Measurements from ENCODE around the gene GDI2. TPM values are rescaled to one million over a fixed set of nuclear protein-coding genes. Genes with fewer than 3 reads are reported as not detected.

Gene GDI2
- total RNA-seq, 1 experiment from 2014 or later: 144 TPM

DNA sequence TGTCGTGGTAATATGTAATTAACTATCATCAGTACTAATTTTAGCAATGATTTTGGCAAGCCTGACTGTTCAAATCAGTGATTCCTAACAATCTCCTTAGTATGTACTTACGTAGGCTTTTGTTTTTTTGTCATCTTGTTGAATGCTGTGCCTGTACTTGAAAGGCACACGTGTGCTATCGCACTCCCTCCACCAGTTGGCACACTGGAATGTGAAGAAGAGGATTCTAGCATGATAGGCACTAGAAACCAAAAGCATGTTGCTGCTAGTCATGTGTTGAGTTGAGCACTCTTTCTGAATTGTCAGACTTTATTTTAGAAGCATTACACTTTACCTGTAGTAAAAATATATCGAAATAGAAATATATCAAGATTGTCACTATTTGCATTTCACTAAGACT, 69.5 kb downstream of the GDI2 start:
- no TSS peak for BruUV-seq (replicated peaks)
- H3K36me3 ChIP-seq (ENCODE audit: control insufficient read depth in 1 of 2, insufficient read depth in 2 of 2, low read length in 2 of 2): peaks cover 25 to 30% of the 10 kb centered on the region in 2 experiments; a peak in 3 of 4 replicates
- POLR2A ChIA-PET: no interaction called here
- no peak for DNase-seq (ENCODE audit: low read depth, low spot score)
- no peak for ATAC-seq
- TF ChIP-seq SRF (IDR thresholded peaks at IDR 0.05; ENCODE audit: low read depth) (no peak), EZH2phosphoT487 (IDR thresholded peaks at IDR 0.05; ENCODE audit: borderline replicate concordance) (no peak), RAD21 (IDR thresholded peaks at IDR 0.05; ENCODE audit: low read depth) (no peak), ZFX (IDR thresholded peaks at IDR 0.05) (no peak)
- TF ChIP-seq, protein P1, sequence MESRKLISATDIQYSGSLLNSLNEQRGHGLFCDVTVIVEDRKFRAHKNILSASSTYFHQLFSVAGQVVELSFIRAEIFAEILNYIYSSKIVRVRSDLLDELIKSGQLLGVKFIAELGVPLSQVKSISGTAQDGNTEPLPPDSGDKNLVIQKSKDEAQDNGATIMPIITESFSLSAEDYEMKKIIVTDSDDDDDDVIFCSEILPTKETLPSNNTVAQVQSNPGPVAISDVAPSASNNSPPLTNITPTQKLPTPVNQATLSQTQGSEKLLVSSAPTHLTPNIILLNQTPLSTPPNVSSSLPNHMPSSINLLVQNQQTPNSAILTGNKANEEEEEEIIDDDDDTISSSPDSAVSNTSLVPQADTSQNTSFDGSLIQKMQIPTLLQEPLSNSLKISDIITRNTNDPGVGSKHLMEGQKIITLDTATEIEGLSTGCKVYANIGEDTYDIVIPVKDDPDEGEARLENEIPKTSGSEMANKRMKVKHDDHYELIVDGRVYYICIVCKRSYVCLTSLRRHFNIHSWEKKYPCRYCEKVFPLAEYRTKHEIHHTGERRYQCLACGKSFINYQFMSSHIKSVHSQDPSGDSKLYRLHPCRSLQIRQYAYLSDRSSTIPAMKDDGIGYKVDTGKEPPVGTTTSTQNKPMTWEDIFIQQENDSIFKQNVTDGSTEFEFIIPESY (IDR thresholded peaks at IDR 0.05; ENCODE audit: extremely low read depth, insufficient replicate concordance, low read length): no peak
- H2AFZ ChIP-seq (ENCODE audit: low read depth, low read length, poor library complexity, severe bottlenecking): no peak overlapping the region
- RAD21 ChIA-PET (ENCODE audit: low non-redundant PET in 1 of 2, low total read pairs in 2 of 2, uncharacterized antibody in 2 of 2, unreplicated experiment in 2 of 2): no interaction called here
- no peak overlapping the region for H3K4me2 ChIP-seq (ENCODE audit: low read length)
- H3K9me2 ChIP-seq (ENCODE audit: insufficient read depth): no peaks in the 10 kb centered on the region
- H3K79me2 ChIP-seq (ENCODE audit: insufficient read depth, low read length): no peaks in the 10 kb centered on the region; the same call in none of the 2 replicates
- 0 out of 2 replicates have a peak, but pooled peaks cover 3% of the 10 kb centered on the region for H4K20me1 ChIP-seq (ENCODE audit: insufficient read depth)
- no peak overlapping the region for H3K27ac ChIP-seq (ENCODE audit: low read depth, low read length)
- no peak overlapping the region for H3K9ac ChIP-seq (ENCODE audit: low read length)
- no peaks in the 10 kb centered on the region for H3K9me3 ChIP-seq (ENCODE audit: control insufficient read depth in 1 of 2, insufficient read depth in 1 of 2, low read depth in 1 of 2, low read length in 2 of 2)
- intact Hi-C loops (cut with micrococcal nuclease): no loop called here
- H3K27me3 ChIP-seq (ENCODE audit: insufficient read depth, low read length): no peaks in the 10 kb centered on the region
- CTCF ChIA-PET: no interaction called here
- H3K4me3 ChIP-seq (replicated peaks in 1 of 2; ENCODE audit: low read depth in 1 of 2, low read length in 2 of 2): no peak overlapping the region
- H3K4me1 ChIP-seq (ENCODE audit: control insufficient read depth in 1 of 2, insufficient read depth in 2 of 2, low read length in 2 of 2): no peaks in the 10 kb centered on the region

DNA sequence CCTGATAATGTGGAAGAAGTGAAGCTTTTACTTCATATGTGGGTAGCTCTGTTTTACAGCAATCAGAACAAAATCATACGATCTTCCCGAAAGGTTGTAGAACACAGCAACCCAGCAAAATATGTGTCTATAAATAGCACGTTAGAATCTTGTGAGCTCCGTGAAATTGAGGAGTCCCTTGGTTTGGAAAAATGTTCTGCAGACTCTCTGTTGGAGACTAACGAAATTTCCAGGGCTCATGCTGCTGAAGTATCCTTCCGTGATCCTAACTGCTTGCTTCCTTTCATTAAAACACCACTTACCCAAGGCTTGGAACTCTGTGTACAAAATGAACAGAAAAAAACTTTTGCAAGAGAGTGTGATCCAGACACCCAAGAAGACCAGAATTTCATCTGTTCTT, 71.1 kb downstream of the GDI2 start:
- TF ChIP-seq TCF7L2 (IDR thresholded peaks at IDR 0.05; ENCODE audit: borderline replicate concordance, extremely low read depth, insufficient read depth, insufficient read length): no peak
- TF ChIP-seq CEBPB (IDR thresholded peaks at IDR 0.05; ENCODE audit: low read depth): no peak
- TF ChIP-seq POLR2AphosphoS5 (IDR thresholded peaks at IDR 0.05; ENCODE audit: low read depth, low read length): no peak
- TF ChIP-seq EZH2phosphoT487 (IDR thresholded peaks at IDR 0.05; ENCODE audit: borderline replicate concordance): no peak
- TF ChIP-seq, protein P1 (IDR thresholded peaks at IDR 0.05; ENCODE audit: extremely low read depth, insufficient replicate concordance, low read length): no peak
- no peak for TF ChIP-seq CBX3 (IDR thresholded peaks at IDR 0.05; ENCODE audit: low read depth)
- TF ChIP-seq CTCF (IDR thresholded peaks at IDR 0.05 in 2 of 3, conservative IDR thresholded peaks at IDR 0.05 in 1 of 3; ENCODE audit: borderline replicate concordance in 1 of 3, insufficient read depth in 1 of 3, low read depth in 2 of 3, low read length in 2 of 3): no peak
- no peak for TF ChIP-seq EZH2 (IDR thresholded peaks at IDR 0.05)
- no peak for TF ChIP-seq JUND (IDR thresholded peaks at IDR 0.05)
- no peak for TF ChIP-seq SRF (IDR thresholded peaks at IDR 0.05; ENCODE audit: low read depth)
- TF ChIP-seq POLR2A (IDR thresholded peaks at IDR 0.05; ENCODE audit: borderline replicate concordance, extremely low read depth, insufficient read depth, insufficient read length): no peak
- no peak for TF ChIP-seq ELF1 (IDR thresholded peaks at IDR 0.05; ENCODE audit: borderline replicate concordance, low read depth)
- no peaks in the 10 kb centered on the region for H3K27me3 ChIP-seq (ENCODE audit: insufficient read depth, low read length)
- no peak for ATAC-seq
- BruUV-seq (replicated peaks): no TSS peak
- RAD21 ChIA-PET (ENCODE audit: low non-redundant PET in 1 of 2, low total read pairs in 2 of 2, uncharacterized antibody in 2 of 2, unreplicated experiment in 2 of 2): no interaction called here
- no peaks in the 10 kb centered on the region for H3K9me2 ChIP-seq (ENCODE audit: insufficient read depth)
- peaks cover 7% of the 10 kb centered on the region; the same call in 1 of the 2 replicates for H4K20me1 ChIP-seq (ENCODE audit: insufficient read depth)
- H3K9me3 ChIP-seq (ENCODE audit: control insufficient read depth in 1 of 2, insufficient read depth in 1 of 2, low read depth in 1 of 2, low read length in 2 of 2): no peaks in the 10 kb centered on the region
- CTCF ChIA-PET: no interaction called here
- intact Hi-C loops (cut with micrococcal nuclease): no loop called here
- peaks cover 5% of the 10 kb centered on the region for H3K79me2 ChIP-seq (ENCODE audit: insufficient read depth, low read length)
- H3K36me3 ChIP-seq (ENCODE audit: control insufficient read depth in 1 of 2, insufficient read depth in 2 of 2, low read length in 2 of 2): peaks cover 23 to 28% of the 10 kb centered on the region in 2 experiments; a peak in 3 of 4 replicates
- H3K4me2 ChIP-seq (ENCODE audit: low read length): no peak overlapping the region
- no peak overlapping the region for H3K27ac ChIP-seq (ENCODE audit: low read depth, low read length)
- no peak overlapping the region for H3K4me3 ChIP-seq (replicated peaks in 1 of 2; ENCODE audit: low read depth in 1 of 2, low read length in 2 of 2)
- H3K9ac ChIP-seq (ENCODE audit: low read length): no peak overlapping the region
- no peak overlapping the region for H2AFZ ChIP-seq (ENCODE audit: low read depth, low read length, poor library complexity, severe bottlenecking)
- H3K4me1 ChIP-seq (ENCODE audit: control insufficient read depth in 1 of 2, insufficient read depth in 2 of 2, low read length in 2 of 2): no peaks in the 10 kb centered on the region
- POLR2A ChIA-PET: no interaction called here
- DNase-seq (ENCODE audit: low read depth, low spot score): no peak
